ENCODE measurements around the gene HSPB6.
"Not testable (repeated sequence)": the region's sequence is repeated elsewhere in the genome, so short reads cannot be mapped to it uniquely, and the experiment has no call there.

HSPB6 gene

DNA sequence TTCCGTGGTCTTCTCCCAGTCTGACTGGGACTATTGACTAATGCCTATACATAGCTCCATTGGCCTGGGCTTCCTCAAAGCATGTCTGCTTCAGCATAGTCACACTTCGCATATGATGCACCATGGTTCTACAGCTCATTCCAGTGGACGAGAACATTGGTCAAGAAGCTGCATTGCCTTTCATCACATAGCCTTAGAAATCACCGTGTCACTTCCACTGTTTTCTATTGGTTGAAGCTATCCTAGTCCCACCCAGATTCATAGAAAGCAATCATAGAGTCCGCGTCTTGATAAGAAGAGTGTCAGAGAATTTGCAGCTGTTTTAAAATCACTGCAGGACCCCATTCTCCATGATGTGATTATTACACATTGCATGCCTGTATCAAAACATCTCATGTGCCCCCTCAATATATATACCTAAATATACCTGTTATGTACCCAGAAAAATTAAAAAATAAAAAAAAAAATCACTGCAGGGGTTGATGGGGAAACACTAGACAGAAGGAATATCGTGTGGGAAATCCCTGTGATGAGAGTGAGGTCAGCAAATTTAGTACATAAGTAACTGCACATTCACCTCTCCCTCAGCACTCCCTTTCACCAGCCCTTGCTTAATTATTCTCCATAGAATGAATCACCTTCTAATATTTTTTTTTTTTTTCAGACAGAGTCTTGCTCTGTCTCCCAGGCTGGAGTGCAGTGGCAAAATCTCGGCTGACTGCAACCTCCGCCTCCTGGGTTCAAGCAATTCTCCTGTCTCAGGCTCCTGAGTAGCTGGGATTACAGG is 16.4 kb upstream of the HSPB6 start:
- in situ Hi-C loops (cut with HindIII; ENCODE audit: low pct_unique_long_range_greater_than_20kb, low sequenced_read_pairs): no loop called here
- TF ChIP-seq JUND (IDR thresholded peaks at IDR 0.05; ENCODE audit: low read depth): no peak
- no peak for DNase-seq (ENCODE audit: low read depth in 1 of 2, low spot score in 1 of 2)

DNA sequence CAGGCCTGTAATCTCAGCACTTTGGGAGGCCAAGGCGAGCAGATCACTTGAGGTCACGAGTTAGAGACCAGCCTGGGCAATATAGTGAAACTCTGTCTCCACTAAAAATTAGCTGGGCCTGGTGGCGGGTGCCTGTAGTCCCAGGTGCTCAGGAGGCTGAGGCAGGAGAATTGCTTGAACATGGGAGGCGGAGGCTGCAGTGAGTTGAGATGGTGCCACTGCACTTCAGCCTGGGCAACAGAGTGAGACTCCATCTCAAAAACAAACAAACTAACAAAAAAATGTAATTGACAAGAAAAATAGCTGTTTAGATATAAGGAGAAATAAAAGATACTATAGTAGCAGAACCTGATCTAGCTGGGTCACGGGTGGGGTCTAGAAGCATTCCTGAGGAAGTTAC is 15.5 kb upstream of the HSPB6 start:
- DNase-seq (ENCODE audit: low read depth in 1 of 2, low spot score in 1 of 2); in situ Hi-C loops (cut with HindIII; ENCODE audit: low pct_unique_long_range_greater_than_20kb, low sequenced_read_pairs): not testable (repeated sequence)

DNA sequence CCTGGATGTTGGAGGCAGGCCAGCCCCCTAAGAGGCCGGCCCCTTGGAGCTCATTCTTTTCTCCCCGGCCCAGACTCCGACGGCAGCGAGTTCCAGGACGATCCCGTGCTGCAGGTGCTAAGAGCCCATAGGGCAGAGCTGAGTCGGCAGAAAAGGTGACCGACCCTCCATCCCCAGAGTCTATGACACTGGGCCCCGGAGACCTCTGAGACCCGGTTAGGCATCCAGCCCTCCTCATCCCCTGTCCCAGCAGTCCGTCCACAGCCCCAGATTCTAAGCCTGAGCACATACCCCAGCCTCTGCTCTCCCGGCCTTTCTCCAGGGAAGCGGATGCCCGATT is 11.2 kb upstream of the HSPB6 start:
- no peak for DNase-seq (ENCODE audit: low read depth in 1 of 2, low spot score in 1 of 2)
- TF ChIP-seq JUND (IDR thresholded peaks at IDR 0.05; ENCODE audit: low read depth): no peak
- in situ Hi-C loops (cut with HindIII; ENCODE audit: low pct_unique_long_range_greater_than_20kb, low sequenced_read_pairs): no loop called here

DNA sequence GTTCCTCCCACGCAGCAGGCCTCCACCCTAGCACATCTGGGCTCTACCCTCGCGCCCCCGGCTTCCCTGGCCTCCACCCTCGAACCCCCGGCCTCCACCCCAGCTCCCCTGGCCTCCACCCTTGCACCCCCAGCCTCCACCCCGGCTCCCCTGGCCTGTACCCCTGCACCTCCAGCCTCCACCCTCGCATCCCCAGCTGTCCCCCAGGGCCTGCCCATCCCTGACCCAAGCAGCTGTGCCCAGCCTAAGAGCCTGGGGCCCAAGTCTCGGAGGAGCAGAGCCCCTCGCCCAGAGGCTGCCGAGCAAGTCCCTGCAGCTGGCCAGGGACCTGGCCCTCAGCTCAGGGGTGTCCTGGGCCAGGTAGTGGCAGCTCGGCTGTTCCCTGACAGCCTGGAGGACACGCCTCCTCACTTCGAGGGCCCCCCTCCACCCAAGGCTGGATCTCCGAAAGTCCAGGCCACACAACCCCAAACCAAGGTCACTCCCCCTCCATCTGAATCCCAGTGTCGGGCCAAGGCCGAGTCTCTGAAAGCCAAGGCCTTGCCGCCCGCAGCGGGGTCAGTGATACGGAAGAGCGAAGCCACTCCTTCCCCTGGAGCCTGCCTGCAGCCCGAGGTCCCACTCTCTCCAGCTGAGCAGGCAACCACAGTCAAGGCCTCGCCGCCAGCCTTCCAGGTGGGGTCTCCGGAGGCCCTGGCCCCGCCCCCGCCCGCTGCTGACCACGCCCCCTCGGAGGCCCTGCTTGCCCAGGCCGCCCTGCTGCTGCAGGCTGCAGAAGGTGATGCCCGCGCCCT is 10.7 kb upstream of the HSPB6 start:
- no peak for DNase-seq (ENCODE audit: low read depth in 1 of 2, low spot score in 1 of 2)
- no peak for TF ChIP-seq JUND (IDR thresholded peaks at IDR 0.05; ENCODE audit: low read depth)
- in situ Hi-C loops (cut with HindIII; ENCODE audit: low pct_unique_long_range_greater_than_20kb, low sequenced_read_pairs): no loop called here

DNA sequence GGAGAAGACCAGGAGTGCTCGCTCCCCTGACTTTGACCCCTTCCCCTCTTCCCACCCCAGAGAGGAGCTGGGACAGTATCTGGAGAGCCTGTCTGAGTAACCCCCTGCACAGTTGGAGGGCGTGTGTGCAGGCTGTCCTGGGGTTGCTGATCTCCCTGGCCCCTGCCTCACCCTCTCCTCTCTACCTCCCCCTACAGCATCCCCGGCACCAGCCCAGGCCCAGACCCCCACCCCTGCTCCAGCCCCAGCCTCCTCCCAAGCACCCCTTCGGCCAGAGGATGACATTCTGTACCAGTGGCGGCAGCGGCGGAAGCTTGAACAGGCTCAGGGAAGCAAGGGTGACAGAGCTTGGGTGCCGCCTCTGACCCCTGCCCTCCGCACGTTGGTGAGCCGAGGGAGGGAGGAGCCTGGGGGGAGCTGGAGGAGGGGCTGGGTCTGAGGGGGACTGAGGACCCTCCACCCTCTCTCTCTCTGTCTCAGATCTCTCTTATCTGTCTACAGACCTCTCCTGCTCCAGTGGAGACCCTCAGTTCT is 9.8 kb upstream of the HSPB6 start:
- no peak for DNase-seq (ENCODE audit: low read depth in 1 of 2, low spot score in 1 of 2)
- no peak for TF ChIP-seq JUND (IDR thresholded peaks at IDR 0.05; ENCODE audit: low read depth)
- in situ Hi-C loops (cut with HindIII; ENCODE audit: low pct_unique_long_range_greater_than_20kb, low sequenced_read_pairs): no loop called here

DNA sequence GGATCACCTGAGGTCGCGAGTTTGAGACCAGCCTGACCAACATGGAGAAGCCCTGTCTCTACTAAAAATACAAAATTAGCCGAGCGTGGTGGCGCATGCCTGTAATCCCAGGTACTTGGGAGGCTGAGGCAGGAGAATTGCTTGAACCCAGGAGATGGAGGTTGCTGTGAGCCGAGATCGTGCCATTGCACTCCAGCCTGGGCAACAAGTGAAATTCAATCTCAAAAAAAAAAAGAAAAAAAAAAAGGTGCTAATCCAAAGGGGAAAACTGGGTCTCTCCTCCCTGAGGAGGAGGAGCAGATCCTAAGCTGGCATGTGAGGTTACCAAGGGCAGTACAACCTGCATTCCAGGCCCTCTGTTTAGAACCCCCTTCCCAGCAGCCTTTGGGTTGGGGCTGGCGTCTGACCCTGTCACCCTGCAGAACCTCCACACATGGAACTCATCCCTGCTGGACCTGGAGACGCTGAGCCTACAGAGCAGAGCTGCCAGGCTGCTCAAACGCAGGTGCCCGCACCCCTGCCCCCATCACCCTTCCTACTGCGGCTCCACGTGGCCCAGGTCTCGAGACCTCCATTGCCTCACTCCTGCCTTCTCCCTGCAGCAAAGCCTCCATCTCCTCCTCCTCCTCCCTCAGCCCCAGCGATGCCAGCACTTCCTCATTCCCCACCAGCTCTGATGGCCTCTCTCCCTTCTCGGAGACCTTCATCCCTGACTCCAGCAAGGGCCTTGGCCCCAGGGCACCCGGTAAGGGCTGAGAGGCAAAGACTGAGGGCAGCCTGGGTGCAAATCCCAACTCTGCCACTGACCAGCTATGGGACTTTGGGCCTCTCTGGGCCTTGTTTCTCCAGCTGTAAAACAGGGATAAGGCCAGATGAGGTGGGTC is 7.8 kb upstream of the HSPB6 start:
- DNase-seq (ENCODE audit: low read depth in 1 of 2, low spot score in 1 of 2): no peak
- in situ Hi-C loops (cut with HindIII; ENCODE audit: low pct_unique_long_range_greater_than_20kb, low sequenced_read_pairs): no loop called here
- no peak for TF ChIP-seq JUND (IDR thresholded peaks at IDR 0.05; ENCODE audit: low read depth)

DNA sequence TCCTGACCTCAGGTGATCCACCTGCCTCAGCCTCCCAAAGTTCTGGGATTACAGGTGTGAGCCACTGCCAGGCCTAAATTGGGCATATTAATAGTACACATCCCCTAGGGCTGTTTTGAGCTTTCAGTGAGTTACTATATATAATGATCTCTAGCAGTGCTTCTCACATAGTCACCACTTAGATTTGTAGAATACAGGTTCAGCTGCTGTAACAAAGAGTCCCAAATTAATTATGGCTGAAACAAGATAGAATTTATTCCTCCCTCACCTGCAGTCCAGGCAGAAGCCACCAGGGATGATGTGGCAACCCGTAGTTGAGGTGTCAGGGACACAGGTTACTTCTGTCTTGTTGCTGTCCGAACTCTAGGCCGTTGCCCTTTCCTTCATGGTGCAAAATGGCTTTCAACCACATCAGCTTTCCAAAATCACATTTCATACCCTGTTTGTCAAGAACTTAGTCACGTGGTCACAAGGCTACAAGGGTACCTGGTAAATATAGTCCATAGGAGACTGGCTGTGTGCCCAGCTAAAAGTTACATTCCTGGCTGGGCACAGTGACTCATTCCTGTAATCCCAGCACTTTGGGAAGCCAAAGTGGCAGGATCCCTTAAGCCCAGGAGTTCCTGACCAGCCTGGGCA is 4.0 kb upstream of the HSPB6 start:
- no peak for TF ChIP-seq JUND (IDR thresholded peaks at IDR 0.05; ENCODE audit: low read depth)
- no peak for DNase-seq (ENCODE audit: low read depth in 1 of 2, low spot score in 1 of 2)
- in situ Hi-C loops (cut with HindIII; ENCODE audit: low pct_unique_long_range_greater_than_20kb, low sequenced_read_pairs): no loop called here

DNA sequence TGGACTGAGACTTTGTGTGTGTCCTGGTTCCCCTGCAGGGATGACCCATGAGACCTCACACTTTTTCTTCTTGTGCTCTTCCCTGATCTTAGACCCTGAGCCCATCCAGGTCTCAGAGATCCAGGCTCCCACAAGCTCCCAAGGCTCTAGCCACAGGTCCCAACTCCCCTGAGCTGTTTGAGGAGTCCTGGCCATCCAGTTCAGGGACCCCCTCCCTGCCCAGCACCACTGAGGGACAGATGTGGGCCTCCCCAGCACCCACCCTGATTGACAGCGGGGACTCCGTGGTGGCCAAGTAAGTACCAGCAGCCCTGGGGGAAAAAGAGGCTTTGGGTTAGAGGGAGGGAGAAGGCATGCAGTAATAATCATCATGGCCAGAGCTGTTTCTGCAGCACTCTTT is 2.9 kb upstream of the HSPB6 start:
- in situ Hi-C loops (cut with HindIII; ENCODE audit: low pct_unique_long_range_greater_than_20kb, low sequenced_read_pairs): no loop called here
- no peak for TF ChIP-seq JUND (IDR thresholded peaks at IDR 0.05; ENCODE audit: low read depth)
- DNase-seq (ENCODE audit: low read depth in 1 of 2, low spot score in 1 of 2): no peak

DNA sequence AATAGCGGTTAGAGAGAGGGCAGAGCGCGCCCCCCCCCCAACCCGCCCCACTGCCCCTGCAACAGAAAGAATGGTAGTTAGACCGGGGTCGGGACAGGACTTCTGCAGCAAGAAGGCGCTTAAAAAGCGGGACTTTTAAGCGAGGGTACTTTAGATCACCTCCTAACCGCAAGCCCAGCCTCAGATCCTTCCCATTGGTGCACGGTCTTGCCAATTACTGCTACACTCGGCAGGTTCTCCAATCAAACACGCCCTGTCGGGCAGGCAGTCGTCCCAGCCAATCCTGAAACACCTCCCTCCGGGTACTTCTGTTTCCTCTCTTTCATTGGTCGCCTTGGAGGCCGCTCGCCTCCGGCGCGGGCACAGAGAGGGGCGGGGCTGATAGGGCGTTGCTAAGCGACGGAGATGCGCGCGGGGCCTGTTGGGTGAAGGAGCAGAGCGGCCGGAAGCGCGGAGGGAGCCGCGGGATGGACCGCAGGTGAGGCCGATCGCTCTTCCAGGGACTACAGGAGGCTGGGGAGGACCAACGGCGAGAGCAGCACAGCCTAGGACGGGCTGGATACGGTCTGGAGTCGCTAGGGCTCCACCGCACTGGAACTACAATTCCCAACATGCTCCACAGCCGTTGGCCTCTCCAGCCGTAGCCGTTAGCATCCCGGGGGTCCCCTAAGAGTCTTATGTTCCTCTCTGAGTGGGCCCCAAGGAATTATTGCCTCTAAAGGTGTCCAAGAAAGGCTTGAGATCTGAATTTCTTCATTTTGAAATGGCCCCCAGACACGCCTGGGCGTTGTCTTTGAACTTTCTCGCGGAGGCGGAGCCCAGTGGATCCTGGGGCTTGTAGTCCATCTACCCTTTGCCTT is 1.1 kb upstream of the HSPB6 start, which contains the start of gene PROSER3:
Gene PROSER3 (plus strand): TSS at position 428 of the 860 bp plus-strand sequence. CDS start 40 bp downstream, at position 468.
- peak; percentile 91 to 99 for DNase-seq (ENCODE audit: low read depth in 1 of 2, low spot score in 1 of 2)
- TF ChIP-seq JUND (IDR thresholded peaks at IDR 0.05; ENCODE audit: low read depth): no peak
- in situ Hi-C loops (cut with HindIII; ENCODE audit: low pct_unique_long_range_greater_than_20kb, low sequenced_read_pairs): no loop called here

DNA sequence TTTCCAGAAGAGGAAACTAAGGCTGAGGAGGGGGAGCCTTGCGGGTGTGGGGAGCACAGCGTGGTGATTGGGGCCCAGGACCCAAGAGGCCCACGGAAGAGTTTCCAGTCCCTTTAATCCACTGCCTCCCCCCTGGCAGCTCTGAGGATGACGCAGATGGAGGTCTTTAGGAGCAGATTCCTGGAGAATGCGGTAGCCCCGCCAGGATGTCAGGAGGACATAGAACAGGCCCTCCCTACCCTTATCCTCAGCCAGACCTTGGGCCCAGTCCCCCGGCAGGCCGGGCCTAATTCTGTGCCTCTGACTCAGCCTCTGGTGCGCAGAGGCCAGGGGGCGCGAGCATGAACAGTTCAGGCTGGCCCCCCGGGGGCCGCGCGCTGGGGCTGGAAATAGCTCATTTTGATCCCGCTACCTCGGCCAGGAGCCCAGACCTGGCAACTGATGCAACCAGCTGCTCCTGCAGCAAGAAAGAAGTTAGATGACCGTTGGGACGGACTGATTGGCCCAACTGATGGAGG is 461 bp upstream of the HSPB6 start:
- no peak for TF ChIP-seq JUND (IDR thresholded peaks at IDR 0.05; ENCODE audit: low read depth)
- DNase-seq (ENCODE audit: low read depth in 1 of 2, low spot score in 1 of 2): no peak
- in situ Hi-C loops (cut with HindIII; ENCODE audit: low pct_unique_long_range_greater_than_20kb, low sequenced_read_pairs): no loop called here
